Adipocyte (in vitro differentiated cells): ENCODE measurements around the gene RAB40A.

Experiments used
- DNase-seq: peaks from one replicate; pipeline ENCODE4 v3.0.0-alpha.2; 2015; ENCODE audit warnings: low read depth
- H3K27me3 ChIP-seq: replicated peaks from 2 replicates; pipeline ENCODE4 v1.7.0; 2013; ENCODE audit warnings: mild to moderate bottlenecking, low read length, moderate library complexity; ENCODE audit not compliant: control insufficient read depth, insufficient read depth
- H3K36me3 ChIP-seq: 2 replicates; pipeline ENCODE4 v1.7.0; 2013; ENCODE audit warnings: low read length, mild to moderate bottlenecking, moderate library complexity; ENCODE audit not compliant: control insufficient read depth, insufficient read depth, severe bottlenecking
- H3K4me1 ChIP-seq: 2 replicates; pipeline ENCODE4 v1.7.0; 2013; ENCODE audit warnings: mild to moderate bottlenecking, low read length, moderate library complexity; ENCODE audit not compliant: control insufficient read depth, insufficient read depth
- H3K4me3 ChIP-seq: 2 replicates; pipeline ENCODE4 v1.7.0; 2013; ENCODE audit warnings: mild to moderate bottlenecking, low read length, moderate library complexity
- H3K9ac ChIP-seq: 2 replicates; pipeline ENCODE4 v1.7.0; 2013; ENCODE audit warnings: mild to moderate bottlenecking, low read length, moderate library complexity
- H3K9me3 ChIP-seq: 2 replicates; pipeline ENCODE4 v1.7.0; 2013; ENCODE audit warnings: mild to moderate bottlenecking, low read length, moderate library complexity; ENCODE audit not compliant: control insufficient read depth

The RAB40A gene

GRCh38 chrX:103519389-103519788, at the start of gene RAB40A:
Gene RAB40A, minus strand, starts transcription at chrX:103519489. Its CDS starts 18,733 bp downstream, at chrX:103500756.
- DNase-seq = no peak
- H3K4me3 ChIP-seq = no peak within 1 kb of the TSS
- peaks cover 4% of the 10 kb centered on the region for H3K4me1 ChIP-seq
- H3K9ac ChIP-seq = no peak within 1 kb of the TSS
- H3K36me3 ChIP-seq = no peaks in the 10 kb centered on the region
- H3K27me3 ChIP-seq = peaks cover 11% of the 10 kb centered on the region
- H3K9me3 ChIP-seq = no peaks in the 10 kb centered on the region

GRCh38 chrX:103565752-103566151, 46.5 kb upstream of the RAB40A start:
- Histone ChIP-seq H3K4me3 (no peak overlapping the region), H3K4me1 (peaks cover 4% of the 10 kb centered on the region), H3K9me3 (no peaks in the 10 kb centered on the region), H3K36me3 (no peaks in the 10 kb centered on the region), H3K9ac (no peak overlapping the region), H3K27me3 (peaks cover 9% of the 10 kb centered on the region)
- DNase-seq = peak; percentile 54

- no peaks in the 10 kb centered on the region for H3K9me3 ChIP-seq
- H3K27me3 ChIP-seq = peaks cover 9% of the 10 kb centered on the region
- H3K4me3 ChIP-seq = no peak overlapping the region
- no peaks in the 10 kb centered on the region for H3K36me3 ChIP-seq
- DNase-seq = no peak
- peaks cover 4% of the 10 kb centered on the region for H3K4me1 ChIP-seq
- no peak overlapping the region for H3K9ac ChIP-seq
Measured at GRCh38 chrX:103565197-103565596, 45.9 kb upstream of the RAB40A start.

GRCh38 chrX:103562801-103563200, 43.5 kb upstream of the RAB40A start:
- Histone ChIP-seq H3K4me3 (no peak overlapping the region), H3K9ac (no peak overlapping the region), H3K27me3 (peaks cover 9% of the 10 kb centered on the region), H3K4me1 (peaks cover 4% of the 10 kb centered on the region), H3K36me3 (no peaks in the 10 kb centered on the region), H3K9me3 (no peaks in the 10 kb centered on the region)
- no peak for DNase-seq

- DNase-seq = no peak
- Histone ChIP-seq H3K4me1 (peaks cover 1% of the 10 kb centered on the region), H3K9me3 (no peaks in the 10 kb centered on the region), H3K36me3 (no peaks in the 10 kb centered on the region), H3K27me3 (peaks cover 22% of the 10 kb centered on the region), H3K4me3 (no peak overlapping the region), H3K9ac (no peak overlapping the region)
Measured at GRCh38 chrX:103560256-103560655, 41.0 kb upstream of the RAB40A start.

GRCh38 chrX:103556963-103557612, 37.8 kb upstream of the RAB40A start:
- Histone ChIP-seq H3K4me3 (no peak overlapping the region), H3K9me3 (no peaks in the 10 kb centered on the region), H3K36me3 (no peaks in the 10 kb centered on the region), H3K4me1 (peaks cover 9% of the 10 kb centered on the region), H3K9ac (no peak overlapping the region), H3K27me3 (peaks cover 20% of the 10 kb centered on the region)
- no peak for DNase-seq

- Histone ChIP-seq H3K27me3 (peaks cover 20% of the 10 kb centered on the region), H3K9me3 (no peaks in the 10 kb centered on the region), H3K4me1 (peaks cover 30% of the 10 kb centered on the region), H3K4me3 (no peak overlapping the region), H3K9ac (no peak overlapping the region), H3K36me3 (no peaks in the 10 kb centered on the region)
- peak; percentile 28 for DNase-seq
Measured at GRCh38 chrX:103554687-103555424, 35.6 kb upstream of the RAB40A start.

GRCh38 chrX:103552236-103552635, 32.9 kb upstream of the RAB40A start:
- H3K9ac ChIP-seq = no peak overlapping the region

GRCh38 chrX:103550415-103551051, 31.2 kb upstream of the RAB40A start:
- Histone ChIP-seq H3K4me1 (peaks cover 30% of the 10 kb centered on the region), H3K4me3 (peak overlapping the region; percentile 1), H3K36me3 (no peaks in the 10 kb centered on the region), H3K27me3 (peaks cover 10% of the 10 kb centered on the region), H3K9ac (peak overlapping the region; percentile 18), H3K9me3 (peaks cover 15% of the 10 kb centered on the region)
- no peak for DNase-seq

More at GRCh38 chrX:103552236-103552635, 32.9 kb upstream of the RAB40A start:
- Histone ChIP-seq H3K36me3 (no peaks in the 10 kb centered on the region), H3K9me3 (peaks cover 5% of the 10 kb centered on the region), H3K4me1 (peaks cover 30% of the 10 kb centered on the region), H3K4me3 (no peak overlapping the region), H3K27me3 (peaks cover 20% of the 10 kb centered on the region)
- DNase-seq = peak; percentile 40

GRCh38 chrX:103549916-103550315, 30.6 kb upstream of the RAB40A start:
- Histone ChIP-seq H3K36me3 (no peaks in the 10 kb centered on the region), H3K9ac (peak overlapping the region; percentile 18), H3K4me1 (peaks cover 30% of the 10 kb centered on the region)

GRCh38 chrX:103540145-103540544, 20.9 kb upstream of the RAB40A start:
- DNase-seq = peak; percentile 54
- H3K4me1 ChIP-seq = peaks cover 49% of the 10 kb centered on the region
- H3K27me3 ChIP-seq = peaks cover 15% of the 10 kb centered on the region
- no peaks in the 10 kb centered on the region for H3K9me3 ChIP-seq
- peak overlapping the region; percentile 72 for H3K9ac ChIP-seq
- H3K36me3 ChIP-seq = no peaks in the 10 kb centered on the region
- no peak overlapping the region for H3K4me3 ChIP-seq

More at GRCh38 chrX:103549916-103550315, 30.6 kb upstream of the RAB40A start:
- no peak for DNase-seq
- Histone ChIP-seq H3K9me3 (peaks cover 15% of the 10 kb centered on the region), H3K4me3 (peak overlapping the region; percentile 1), H3K27me3 (peaks cover 5% of the 10 kb centered on the region)
